ENCODE results near the gene JARID2.

DNA sequence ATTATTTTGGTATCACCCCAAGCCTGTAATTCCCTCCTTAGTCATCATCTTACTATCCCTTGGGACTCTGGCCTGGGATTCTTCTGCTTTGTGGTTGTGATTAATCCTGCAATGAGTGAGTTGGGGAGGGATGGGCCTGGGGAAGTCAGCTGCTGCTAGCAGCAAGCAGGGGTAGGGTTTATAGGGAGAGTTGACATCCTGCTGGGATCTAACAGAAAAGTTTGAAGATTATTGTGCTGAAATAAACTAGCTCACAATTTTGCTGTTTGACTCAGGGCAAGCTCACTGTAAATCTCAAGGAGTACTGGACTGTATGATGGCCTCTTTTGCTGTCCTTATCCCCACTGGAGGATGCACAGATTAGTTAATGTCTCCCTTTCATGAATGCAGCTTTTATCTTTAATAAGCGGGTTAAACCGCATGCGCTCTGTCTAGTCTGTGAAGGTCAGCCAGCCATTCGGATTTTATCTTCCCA is 83.4 kb downstream of the JARID2 start:
- TF ChIP-seq GATA3 (IDR thresholded peaks at IDR 0.05; ENCODE audit: low read depth, low read length) (no peak), GATA2 (IDR thresholded peaks at IDR 0.05; ENCODE audit: low read depth, low read length) (no peak)

Data from SH-SY5Y (cell line).